A549 treated with AZD9567 at 1 μM for 4 hours (cell line): ENCODE results near the gene GARIN1A. TPM values are rescaled to one million over a fixed set of nuclear protein-coding genes. Genes with fewer than 3 reads are reported as not detected.

ENCODE experiments used
- total RNA-seq: library from RNA; stranded (reverse); fragments of 200-300 nt; extraction: Qiagen RNA extraction; gene quantifications from 5 replicates; pipeline ENCODE4 v1.2.3, GENCODE V29; 2022; ENCODE audit not compliant: insufficient read depth

GARIN1A gene
- total RNA-seq: 0.65 to 0.85 TPM (median 0.67 TPM) in 4 of 5 replicates, not detected in the other

DNA sequence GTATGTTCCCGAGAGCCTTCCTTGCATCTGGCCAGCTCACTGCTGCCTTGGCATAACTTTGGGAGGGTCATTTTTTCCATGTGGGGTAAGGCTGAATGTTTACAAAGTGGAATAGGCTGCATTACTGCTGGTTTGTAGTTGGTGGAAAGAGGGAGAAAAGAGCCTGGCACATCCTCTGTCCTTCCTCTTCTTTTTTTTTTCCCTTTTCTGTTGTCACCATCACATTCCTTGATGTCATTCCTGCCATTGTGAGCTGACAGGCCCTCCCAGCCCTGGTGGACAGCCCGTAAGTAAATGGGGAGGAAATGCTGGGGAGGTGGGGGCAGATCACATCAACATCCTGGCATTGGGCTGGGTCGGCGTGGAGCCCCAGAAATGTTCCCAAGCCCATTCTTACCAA lies at the start of gene GARIN1A:
Gene GARIN1A (plus strand): TSS at position 301 of the 400 bp plus-strand sequence. CDS start 106 bp downstream, outside the sequence.

Other genes starting within 250 kb of the GARIN1A start
- 9.8 to 25.3 TPM (median 22.4 TPM) in 5 replicates for gene HILPDA, start 216.4 kb upstream of the GARIN1A start, total RNA-seq
- 15.0 to 27.2 TPM (median 25.7 TPM) in 5 replicates for gene METTL2B, start 195.5 kb upstream of the GARIN1A start, total RNA-seq
- gene CALU, start 67.1 kb downstream of the GARIN1A start, total RNA-seq: 127 to 176 TPM (median 149 TPM) in 5 replicates
- not detected in 5 replicates for gene OPN1SW, start 103.5 kb downstream of the GARIN1A start, total RNA-seq
- 1.8 to 2.3 TPM (median 2.1 TPM) in 4 of 5 replicates, not detected in the other for gene CCDC136, start 119.7 kb downstream of the GARIN1A start, total RNA-seq
- gene FLNC, start 158.1 kb downstream of the GARIN1A start, total RNA-seq: 2.8 to 5.4 TPM (median 3.3 TPM) in 5 replicates
- gene ATP6V1F, start 190.6 kb downstream of the GARIN1A start, total RNA-seq: 192 to 261 TPM (median 244 TPM) in 5 replicates
- gene KCP, start 238.4 kb downstream of the GARIN1A start, total RNA-seq: 0.11 to 0.17 TPM (median 0.14 TPM) in 4 of 5 replicates, not detected in the other